ENCODE measurements around the gene EXOC6. TPM values are rescaled to one million over a fixed set of nuclear protein-coding genes. Genes with fewer than 3 reads are reported as not detected.

The EXOC6 gene
- total and polyA plus RNA-seq, 9 donors = 23.3 to 45.8 (median 33.8) TPM

DNA sequence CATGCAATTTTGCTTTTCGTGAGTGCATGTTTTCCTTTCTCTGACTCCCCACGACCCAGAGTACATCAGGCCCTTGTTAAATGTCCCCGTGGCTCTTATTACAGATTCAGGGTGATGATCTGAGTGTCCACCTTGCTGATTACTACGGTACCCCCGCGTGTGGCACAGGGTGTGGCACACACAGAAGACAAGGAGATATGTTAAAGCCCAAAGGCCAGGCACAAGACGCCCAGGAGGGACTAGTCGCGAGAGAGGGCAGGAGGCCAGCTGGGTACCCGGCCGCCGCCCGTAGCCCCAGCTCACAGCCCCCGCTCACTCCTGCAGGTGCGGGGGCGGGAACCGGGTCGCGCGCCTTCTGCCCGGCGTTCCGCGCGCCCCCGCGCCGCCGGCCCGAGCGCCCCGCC is 281 bp upstream of the EXOC6 start:
- 2% methylated on average over 32 of the region's 32 CpGs for WGBS (ENCODE audit: insufficient coverage)
- Histone ChIP-seq H3K9me3 (replicated peaks; ENCODE audit: control insufficient read depth, low read depth, low read length) (no peaks in the 10 kb centered on the region), H3K4me3 (ENCODE audit: low read length) (peak overlapping the region; percentile 58), H3K27me3 (ENCODE audit: control insufficient read depth, insufficient read depth, low read length) (no peaks in the 10 kb centered on the region), H3K36me3 (ENCODE audit: control insufficient read depth, insufficient read depth, low read length) (no peaks in the 10 kb centered on the region), H3K4me1 (ENCODE audit: control insufficient read depth, insufficient read depth, low read length) (peaks cover 4% of the 10 kb centered on the region), H3K27ac (ENCODE audit: low read length) (peak overlapping the region; percentile 62)
- DNase-seq = no peak

DNA sequence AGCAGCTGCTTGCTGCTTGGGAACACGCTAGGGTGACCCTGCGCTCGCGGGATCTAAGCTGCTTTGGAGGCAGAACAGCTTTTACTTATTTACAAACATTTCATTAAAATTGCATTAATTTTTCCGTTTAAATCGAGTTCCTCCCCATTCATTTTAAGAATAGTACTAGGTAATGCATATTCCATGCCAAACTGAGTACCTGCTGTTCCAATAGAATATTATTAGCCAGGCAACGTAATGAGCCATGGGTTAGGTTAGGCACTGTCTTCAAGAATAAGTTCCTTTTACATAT is 860 bp downstream of the EXOC6 start:
- no peaks in the 10 kb centered on the region for H3K36me3 ChIP-seq (ENCODE audit: control insufficient read depth, insufficient read depth, low read length)
- H3K4me1 ChIP-seq (ENCODE audit: control insufficient read depth, insufficient read depth, low read length) = peaks cover 4% of the 10 kb centered on the region
- H3K4me3 ChIP-seq (ENCODE audit: low read length) = peak overlapping the region; percentile 75
- DNase-seq = no peak
- H3K9me3 ChIP-seq (replicated peaks; ENCODE audit: control insufficient read depth, low read depth, low read length) = no peaks in the 10 kb centered on the region
- H3K27ac ChIP-seq (ENCODE audit: low read length) = peak overlapping the region; percentile 15
- WGBS (ENCODE audit: insufficient coverage) = no CpG with 5 or more reads among the region's 7 CpGs
- H3K27me3 ChIP-seq (ENCODE audit: control insufficient read depth, insufficient read depth, low read length) = no peaks in the 10 kb centered on the region

DNA sequence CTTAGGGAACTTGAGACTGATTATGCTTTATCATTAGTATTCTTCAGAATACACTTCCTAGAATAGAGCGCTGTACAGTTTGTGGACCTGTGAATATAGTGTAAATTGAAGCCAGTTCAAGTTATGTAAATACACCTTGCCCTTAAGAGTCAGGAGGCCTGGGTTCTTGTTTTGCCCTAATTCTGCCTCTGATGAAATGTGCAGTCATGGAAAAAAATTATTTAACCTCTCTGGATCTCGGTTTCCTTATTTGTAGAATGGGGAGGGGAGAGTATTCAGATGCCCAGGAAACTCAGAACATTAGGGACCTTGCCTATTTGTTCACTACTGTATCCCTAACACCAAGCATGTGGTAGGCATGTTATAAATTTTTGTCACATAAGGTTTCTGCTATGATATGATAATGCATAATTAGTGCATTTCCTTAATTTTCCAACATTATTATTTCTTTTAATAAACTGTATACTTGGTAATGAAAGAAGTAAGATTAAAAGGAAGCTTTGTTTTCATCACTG is 1.3 kb downstream of the EXOC6 start:
- Histone ChIP-seq H3K9me3 (replicated peaks; ENCODE audit: control insufficient read depth, low read depth, low read length) (no peaks in the 10 kb centered on the region), H3K27ac (ENCODE audit: low read length) (no peak overlapping the region), H3K27me3 (ENCODE audit: control insufficient read depth, insufficient read depth, low read length) (no peaks in the 10 kb centered on the region), H3K4me1 (ENCODE audit: control insufficient read depth, insufficient read depth, low read length) (peaks cover 4% of the 10 kb centered on the region), H3K4me3 (ENCODE audit: low read length) (peak overlapping the region; percentile 75), H3K36me3 (ENCODE audit: control insufficient read depth, insufficient read depth, low read length) (no peaks in the 10 kb centered on the region)
- DNase-seq = no peak
- WGBS (ENCODE audit: insufficient coverage) = no CpG with 5 or more reads among the region's 2 CpGs

GRCh38 chr10:92850185-92850584 is 1.9 kb downstream of the EXOC6 start:
- DNase-seq = no peak
- Histone ChIP-seq H3K4me3 (ENCODE audit: low read length) (no peak overlapping the region), H3K9me3 (replicated peaks; ENCODE audit: control insufficient read depth, low read depth, low read length) (no peaks in the 10 kb centered on the region), H3K27me3 (ENCODE audit: control insufficient read depth, insufficient read depth, low read length) (no peaks in the 10 kb centered on the region), H3K36me3 (ENCODE audit: control insufficient read depth, insufficient read depth, low read length) (no peaks in the 10 kb centered on the region), H3K27ac (ENCODE audit: low read length) (no peak overlapping the region), H3K4me1 (ENCODE audit: control insufficient read depth, insufficient read depth, low read length) (peaks cover 4% of the 10 kb centered on the region)
- no CpG with 5 or more reads among the region's 2 CpGs for WGBS (ENCODE audit: insufficient coverage)

DNA sequence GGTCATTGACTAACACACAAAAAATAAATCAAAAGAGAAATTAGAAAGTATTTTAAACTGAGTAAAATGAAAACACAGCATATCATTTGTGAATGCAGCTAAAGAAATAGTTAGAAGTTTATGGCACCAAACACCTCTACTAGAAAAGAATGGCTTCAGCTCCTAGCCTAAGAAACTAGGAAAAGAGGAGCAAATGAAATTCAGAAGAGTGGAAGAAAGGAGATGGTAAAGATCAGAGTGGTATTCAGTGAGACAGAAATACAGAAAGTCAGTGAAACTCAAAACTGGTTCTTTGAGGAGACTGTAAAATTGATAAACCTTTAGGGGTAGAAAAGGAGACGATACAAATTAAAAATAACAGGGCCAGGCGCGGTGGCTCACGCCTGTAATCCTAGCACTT is 2.7 kb downstream of the EXOC6 start:
- no peak overlapping the region for H3K4me3 ChIP-seq (ENCODE audit: low read length)
- H3K27me3 ChIP-seq (ENCODE audit: control insufficient read depth, insufficient read depth, low read length) = no peaks in the 10 kb centered on the region
- no peaks in the 10 kb centered on the region for H3K36me3 ChIP-seq (ENCODE audit: control insufficient read depth, insufficient read depth, low read length)
- no peak overlapping the region for H3K27ac ChIP-seq (ENCODE audit: low read length)
- no CpG with 5 or more reads among the region's 4 CpGs for WGBS (ENCODE audit: insufficient coverage)
- H3K9me3 ChIP-seq (replicated peaks; ENCODE audit: control insufficient read depth, low read depth, low read length) = no peaks in the 10 kb centered on the region
- DNase-seq = no peak
- peaks cover 4% of the 10 kb centered on the region for H3K4me1 ChIP-seq (ENCODE audit: control insufficient read depth, insufficient read depth, low read length)

DNA sequence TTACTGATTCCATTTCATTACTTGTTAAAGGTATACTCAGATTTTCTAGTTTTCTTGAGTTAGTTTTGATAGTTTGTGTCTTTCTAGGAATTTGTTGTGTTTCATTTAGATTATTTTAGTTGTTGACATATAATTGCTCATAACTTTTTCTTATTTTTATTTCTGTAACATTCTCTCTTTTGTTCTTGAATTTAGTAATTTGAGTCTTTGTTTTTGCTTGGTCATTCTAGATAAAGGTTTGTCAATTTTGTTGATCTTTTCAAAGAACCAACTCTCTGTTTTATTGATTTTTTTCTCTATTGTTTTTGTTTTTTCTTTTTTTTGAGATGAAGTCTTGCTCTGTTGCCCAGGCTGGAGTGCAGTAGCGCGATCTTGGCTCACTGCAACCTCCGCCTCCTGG is 7.2 kb downstream of the EXOC6 start:
- DNase-seq = no peak
- no peaks in the 10 kb centered on the region for H3K36me3 ChIP-seq (ENCODE audit: control insufficient read depth, insufficient read depth, low read length)
- H3K4me3 ChIP-seq (ENCODE audit: low read length) = no peak overlapping the region
- no CpG with 5 or more reads among the region's 3 CpGs for WGBS (ENCODE audit: insufficient coverage)
- H3K27me3 ChIP-seq (ENCODE audit: control insufficient read depth, insufficient read depth, low read length) = no peaks in the 10 kb centered on the region
- H3K9me3 ChIP-seq (replicated peaks; ENCODE audit: control insufficient read depth, low read depth, low read length) = peaks cover 13% of the 10 kb centered on the region
- H3K27ac ChIP-seq (ENCODE audit: low read length) = no peak overlapping the region
- H3K4me1 ChIP-seq (ENCODE audit: control insufficient read depth, insufficient read depth, low read length) = no peaks in the 10 kb centered on the region

DNA sequence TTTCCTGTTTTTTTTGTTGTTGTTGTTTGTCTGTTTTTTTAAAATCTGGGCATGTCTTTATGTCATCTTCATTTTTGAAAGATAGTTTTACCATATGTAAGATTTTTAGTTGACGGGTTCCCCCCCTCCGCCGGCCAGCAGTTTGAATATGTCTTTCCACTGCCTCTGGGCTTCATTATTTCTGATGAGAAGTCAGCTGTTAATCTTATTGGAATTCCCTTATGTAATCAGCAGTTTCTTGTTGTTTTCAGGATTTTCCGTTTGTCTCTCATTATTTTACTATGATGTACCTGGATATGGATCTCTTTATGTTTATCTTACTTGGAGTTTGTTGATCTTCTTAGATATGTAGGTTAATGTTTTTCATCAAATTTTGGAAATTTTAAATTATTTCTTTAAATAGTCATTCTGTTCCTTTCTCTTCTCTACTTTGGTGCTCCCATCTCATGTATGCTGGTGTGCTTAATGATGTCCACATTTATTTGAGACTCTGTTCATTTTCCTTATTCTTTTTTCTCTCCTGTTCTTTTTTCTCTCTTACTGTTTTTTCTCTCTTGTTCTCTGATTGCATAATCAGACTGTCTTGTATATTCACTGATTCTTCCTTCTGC is 9.7 kb downstream of the EXOC6 start:
- no peaks in the 10 kb centered on the region for H3K27me3 ChIP-seq (ENCODE audit: control insufficient read depth, insufficient read depth, low read length)
- H3K36me3 ChIP-seq (ENCODE audit: control insufficient read depth, insufficient read depth, low read length) = no peaks in the 10 kb centered on the region
- peaks cover 13% of the 10 kb centered on the region for H3K9me3 ChIP-seq (replicated peaks; ENCODE audit: control insufficient read depth, low read depth, low read length)
- no peak overlapping the region for H3K4me3 ChIP-seq (ENCODE audit: low read length)
- DNase-seq = no peak
- no peak overlapping the region for H3K27ac ChIP-seq (ENCODE audit: low read length)
- no CpG with 5 or more reads among the region's 4 CpGs for WGBS (ENCODE audit: insufficient coverage)
- no peaks in the 10 kb centered on the region for H3K4me1 ChIP-seq (ENCODE audit: control insufficient read depth, insufficient read depth, low read length)

DNA sequence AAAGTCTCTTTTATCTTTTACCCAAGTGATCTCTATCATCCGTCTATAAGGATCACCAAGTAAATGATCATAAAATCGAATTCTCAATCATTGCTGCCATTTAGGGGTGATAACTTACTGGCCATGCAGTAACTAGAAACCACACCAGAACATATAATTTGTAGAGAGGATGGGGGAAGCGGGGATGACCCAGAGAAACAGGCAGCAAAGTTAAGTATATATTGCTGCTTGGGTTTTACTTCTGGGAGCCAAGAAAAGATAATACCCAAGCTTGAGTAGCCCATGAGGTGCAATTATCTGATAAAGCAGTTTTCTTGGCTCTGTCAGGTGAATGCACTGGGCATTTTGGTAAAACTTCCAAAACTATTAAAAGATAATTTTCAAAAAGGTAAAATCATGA is 18.9 kb downstream of the EXOC6 start:
- no peaks in the 10 kb centered on the region for H3K36me3 ChIP-seq (ENCODE audit: control insufficient read depth, insufficient read depth, low read length)
- no peak overlapping the region for H3K27ac ChIP-seq (ENCODE audit: low read length)
- H3K4me1 ChIP-seq (ENCODE audit: control insufficient read depth, insufficient read depth, low read length) = no peaks in the 10 kb centered on the region
- WGBS (ENCODE audit: insufficient coverage) = no CpG with 5 or more reads among the region's 3 CpGs
- no peak overlapping the region for H3K4me3 ChIP-seq (ENCODE audit: low read length)
- H3K9me3 ChIP-seq (replicated peaks; ENCODE audit: control insufficient read depth, low read depth, low read length) = no peaks in the 10 kb centered on the region
- no peak for DNase-seq
- no peaks in the 10 kb centered on the region for H3K27me3 ChIP-seq (ENCODE audit: control insufficient read depth, insufficient read depth, low read length)

DNA sequence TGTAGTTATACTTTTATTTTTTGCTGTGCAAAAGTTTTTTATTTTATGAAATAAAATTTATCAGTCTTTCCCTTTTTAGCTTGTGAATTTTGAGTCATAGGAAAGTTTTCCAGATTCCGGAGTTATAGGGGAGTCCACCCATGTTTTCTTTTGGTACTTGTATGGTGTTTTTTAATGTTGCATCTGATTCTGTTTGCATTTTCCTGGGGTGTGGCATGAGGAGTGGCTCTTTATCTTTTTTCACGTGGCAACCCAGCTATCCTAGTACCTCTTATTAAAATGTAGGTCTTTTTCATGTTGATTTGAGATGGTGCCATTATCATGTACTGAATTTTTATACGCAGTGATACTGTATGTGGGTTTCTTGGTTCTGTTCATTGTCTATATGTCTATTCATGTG is 19.7 kb downstream of the EXOC6 start:
- DNase-seq = no peak
- no peaks in the 10 kb centered on the region for H3K36me3 ChIP-seq (ENCODE audit: control insufficient read depth, insufficient read depth, low read length)
- H3K4me3 ChIP-seq (ENCODE audit: low read length) = no peak overlapping the region
- H3K27ac ChIP-seq (ENCODE audit: low read length) = no peak overlapping the region
- no peaks in the 10 kb centered on the region for H3K27me3 ChIP-seq (ENCODE audit: control insufficient read depth, insufficient read depth, low read length)
- WGBS (ENCODE audit: insufficient coverage) = no CpG with 5 or more reads among the region's 3 CpGs
- no peaks in the 10 kb centered on the region for H3K9me3 ChIP-seq (replicated peaks; ENCODE audit: control insufficient read depth, low read depth, low read length)
- H3K4me1 ChIP-seq (ENCODE audit: control insufficient read depth, insufficient read depth, low read length) = no peaks in the 10 kb centered on the region

- no peaks in the 10 kb centered on the region for H3K27me3 ChIP-seq (ENCODE audit: control insufficient read depth, insufficient read depth, low read length)
- H3K27ac ChIP-seq (ENCODE audit: low read length) = no peak overlapping the region
- DNase-seq = no peak
- H3K9me3 ChIP-seq (replicated peaks; ENCODE audit: control insufficient read depth, low read depth, low read length) = no peaks in the 10 kb centered on the region
- no peaks in the 10 kb centered on the region for H3K4me1 ChIP-seq (ENCODE audit: control insufficient read depth, insufficient read depth, low read length)
- WGBS (ENCODE audit: insufficient coverage) = no CpG with 5 or more reads among the region's 1 CpG
- H3K4me3 ChIP-seq (ENCODE audit: low read length) = no peak overlapping the region
- H3K36me3 ChIP-seq (ENCODE audit: control insufficient read depth, insufficient read depth, low read length) = no peaks in the 10 kb centered on the region
Observed at GRCh38 chr10:92868557-92868956, 20.2 kb downstream of the EXOC6 start.

- no CpG with 5 or more reads among the region's 3 CpGs for WGBS (ENCODE audit: insufficient coverage)
- H3K27ac ChIP-seq (ENCODE audit: low read length) = no peak overlapping the region
Observed at GRCh38 chr10:92873029-92873428, 24.7 kb downstream of the EXOC6 start.

More at GRCh38 chr10:92873029-92873428, 24.7 kb downstream of the EXOC6 start:
- no peak overlapping the region for H3K4me3 ChIP-seq (ENCODE audit: low read length)
- no peaks in the 10 kb centered on the region for H3K9me3 ChIP-seq (replicated peaks; ENCODE audit: control insufficient read depth, low read depth, low read length)
- H3K27me3 ChIP-seq (ENCODE audit: control insufficient read depth, insufficient read depth, low read length) = no peaks in the 10 kb centered on the region
- no peaks in the 10 kb centered on the region for H3K4me1 ChIP-seq (ENCODE audit: control insufficient read depth, insufficient read depth, low read length)
- no peak for DNase-seq
- no peaks in the 10 kb centered on the region for H3K36me3 ChIP-seq (ENCODE audit: control insufficient read depth, insufficient read depth, low read length)

Data from muscle of leg (tissue), 11 donors.